Thyroid gland (tissue), 4 donors: ENCODE results near the gene ABCA13. TPM values are rescaled to one million over a fixed set of nuclear protein-coding genes. Genes with fewer than 3 reads are reported as not detected.

Experiments used
- DNase-seq, 2 donors: peaks; one replicate each; pipeline ENCODE4 v3.0.0-alpha.2; 2019
- H3K27ac ChIP-seq, 3 donors: fragments of 200-600 bp; sonication (generic); 1 replicate in 2 of 3; 2 replicates in 1 of 3; pipeline ENCODE4 v1.5.1; 2016 to 2019; ENCODE audit warnings: mild to moderate bottlenecking in 1 of 3, moderate library complexity in 1 of 3
- H3K27me3 ChIP-seq: fragments of 200-600 bp; sonication (generic); one replicate; pipeline ENCODE4 v1.5.1; 2019
- H3K36me3 ChIP-seq, 2 donors: fragments of 200-600 bp; sonication (generic); one replicate each; pipeline ENCODE4 v1.5.1; 2016 to 2019
- H3K4me1 ChIP-seq, 2 donors: fragments of 200-600 bp; sonication (generic); one replicate each; pipeline ENCODE4 v1.5.1; 2017 to 2019
- H3K4me3 ChIP-seq, 3 donors: fragments of 200-600 bp; sonication (generic); replicated peaks in 1 of 3; 1 replicate in 2 of 3; 2 replicates in 1 of 3; pipeline ENCODE4 v1.5.1; 2016; ENCODE audit warnings: mild to moderate bottlenecking in 1 of 3
- H3K9me3 ChIP-seq: fragments of 200-600 bp; sonication (generic); one replicate; pipeline ENCODE4 v1.5.1; 2017
- POLR2A ChIP-seq, 2 donors: fragments of 450-650 bp; IDR thresholded peaks; one replicate each; pipeline ENCODE4 v1.6.1; 2017; ENCODE audit warnings: antibody characterized with exemption in 2 of 2, mild to moderate bottlenecking in 2 of 2, moderate library complexity in 1 of 2
- WGBS, 2 donors: methylation state at CpG; one replicate each; pipeline ENCODE4 v1.1.5; 2017; 5-methylcytosine and 5-hydroxymethylcytosine counted together
- intact Hi-C: fragments of 100-400 bp; cut with DNase I; formaldehyde crosslinking; loops from one replicate; pipeline ENCODE4 v1.15.1; 2023
- total RNA-seq, 4 donors: library from RNA; depleted of rRNA; stranded (reverse); fragments of >200 nt; gene quantifications; one replicate each; pipeline ENCODE4 v1.2.3, GENCODE V29; 2016
- TF ChIP-seq, protein P1 (sequence below), 6 experiments: fragments of 200-600 bp in 3 of 6; fragments of 450-650 bp in 3 of 6; sonication (generic) in 3 of 6; IDR thresholded peaks; one replicate each; pipeline ENCODE4 v1.5.1; 2016 to 2019; ENCODE audit warnings: antibody characterized with exemption in 6 of 6, mild to moderate bottlenecking in 2 of 6, inconsistent platforms in 1 of 6, moderate library complexity in 1 of 6

The ABCA13 gene
- total RNA-seq, 4 donors from 2014 or later: 7.6 to 13.3 (median 11.7) TPM

DNA sequence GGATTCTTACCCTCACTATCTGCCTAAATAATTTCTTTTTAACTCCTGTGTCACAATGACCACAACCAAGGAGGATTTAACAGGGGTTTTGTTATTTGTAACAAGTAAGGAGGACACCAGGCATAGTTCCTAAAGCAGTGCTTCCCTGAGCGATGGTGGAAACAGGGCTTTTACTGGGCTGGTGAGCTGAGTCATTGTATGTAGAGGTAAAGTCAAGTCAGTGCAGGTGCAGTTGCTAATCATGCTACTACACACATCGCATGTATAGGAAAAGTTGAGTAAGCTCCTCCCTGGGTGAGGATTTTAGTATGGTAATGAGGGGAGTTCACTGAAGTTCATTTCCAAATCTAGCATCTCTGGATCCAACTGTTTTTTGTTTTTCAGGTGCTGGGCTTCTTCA is 22.9 kb upstream of the ABCA13 start:
- H3K27me3 ChIP-seq: no peaks in the 10 kb centered on the region
- no peak for DNase-seq
- no peak overlapping the region for H3K4me3 ChIP-seq
- H3K36me3 ChIP-seq: no peaks in the 10 kb centered on the region
- TF ChIP-seq POLR2A (IDR thresholded peaks at IDR 0.05): no peak
- TF ChIP-seq, protein P1, sequence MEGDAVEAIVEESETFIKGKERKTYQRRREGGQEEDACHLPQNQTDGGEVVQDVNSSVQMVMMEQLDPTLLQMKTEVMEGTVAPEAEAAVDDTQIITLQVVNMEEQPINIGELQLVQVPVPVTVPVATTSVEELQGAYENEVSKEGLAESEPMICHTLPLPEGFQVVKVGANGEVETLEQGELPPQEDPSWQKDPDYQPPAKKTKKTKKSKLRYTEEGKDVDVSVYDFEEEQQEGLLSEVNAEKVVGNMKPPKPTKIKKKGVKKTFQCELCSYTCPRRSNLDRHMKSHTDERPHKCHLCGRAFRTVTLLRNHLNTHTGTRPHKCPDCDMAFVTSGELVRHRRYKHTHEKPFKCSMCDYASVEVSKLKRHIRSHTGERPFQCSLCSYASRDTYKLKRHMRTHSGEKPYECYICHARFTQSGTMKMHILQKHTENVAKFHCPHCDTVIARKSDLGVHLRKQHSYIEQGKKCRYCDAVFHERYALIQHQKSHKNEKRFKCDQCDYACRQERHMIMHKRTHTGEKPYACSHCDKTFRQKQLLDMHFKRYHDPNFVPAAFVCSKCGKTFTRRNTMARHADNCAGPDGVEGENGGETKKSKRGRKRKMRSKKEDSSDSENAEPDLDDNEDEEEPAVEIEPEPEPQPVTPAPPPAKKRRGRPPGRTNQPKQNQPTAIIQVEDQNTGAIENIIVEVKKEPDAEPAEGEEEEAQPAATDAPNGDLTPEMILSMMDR (IDR thresholded peaks at IDR 0.05): no peak
- H3K27ac ChIP-seq: no peak overlapping the region
- H3K9me3 ChIP-seq: no peaks in the 10 kb centered on the region
- H3K4me1 ChIP-seq: no peaks in the 10 kb centered on the region
- intact Hi-C loops: no loop called here
- WGBS, 2 donors: 96 to 98% methylated on average over 2 of the region's 2 CpGs

DNA sequence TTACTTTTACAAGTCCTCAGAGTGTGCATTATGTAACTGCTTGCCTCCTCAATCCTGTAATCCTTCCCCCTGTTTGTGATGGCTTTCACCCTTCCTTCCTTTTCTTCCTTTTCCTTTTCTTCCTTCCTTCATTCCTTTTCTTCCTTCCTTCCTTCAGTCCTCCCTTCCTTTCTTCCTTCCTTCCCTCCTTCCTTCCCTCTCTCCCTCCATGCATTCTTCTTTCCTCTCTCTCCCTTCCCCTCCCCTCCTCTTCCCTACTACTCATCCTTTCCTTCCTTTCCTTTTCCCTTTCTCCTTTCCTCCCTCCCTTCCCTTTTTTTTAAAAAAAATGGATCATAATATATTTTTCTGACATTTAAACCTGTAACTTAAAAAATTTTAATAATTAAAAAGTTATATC is 22.2 kb upstream of the ABCA13 start:
- no peak overlapping the region for H3K4me3 ChIP-seq
- H3K9me3 ChIP-seq: no peaks in the 10 kb centered on the region
- no peaks in the 10 kb centered on the region for H3K36me3 ChIP-seq
- no peak for DNase-seq
- H3K27ac ChIP-seq: no peak overlapping the region
- TF ChIP-seq POLR2A (IDR thresholded peaks at IDR 0.05): no peak
- TF ChIP-seq, protein P1 (IDR thresholded peaks at IDR 0.05): no peak
- intact Hi-C loops: no loop called here
- H3K4me1 ChIP-seq: no peaks in the 10 kb centered on the region
- H3K27me3 ChIP-seq: no peaks in the 10 kb centered on the region

DNA sequence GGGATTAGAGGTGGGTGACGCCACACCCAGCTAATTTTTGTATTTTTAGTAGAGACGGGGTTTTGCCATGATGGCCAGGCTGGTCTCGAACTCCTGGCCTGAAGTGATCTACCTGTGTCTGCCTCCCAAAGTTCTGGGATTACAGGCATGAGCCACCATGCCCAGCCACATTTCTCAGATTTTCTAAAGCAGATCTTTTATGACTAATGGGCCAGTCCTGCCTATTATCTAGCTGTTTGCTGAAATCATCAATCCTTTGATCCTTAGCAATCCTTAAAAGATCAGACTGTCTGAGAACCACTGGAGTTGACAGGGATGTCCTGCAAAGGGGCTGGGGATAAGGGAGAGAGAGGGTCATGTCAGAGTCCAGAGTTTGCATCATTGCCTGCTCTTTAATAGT is 21.2 kb upstream of the ABCA13 start:
- H3K4me1 ChIP-seq: no peaks in the 10 kb centered on the region
- DNase-seq: no peak
- H3K27me3 ChIP-seq: no peaks in the 10 kb centered on the region
- no peaks in the 10 kb centered on the region for H3K9me3 ChIP-seq
- intact Hi-C loops: no loop called here
- WGBS, 2 donors: 81 to 97% methylated on average over 3 of the region's 3 CpGs
- H3K36me3 ChIP-seq: no peaks in the 10 kb centered on the region
- no peak overlapping the region for H3K27ac ChIP-seq
- no peak overlapping the region for H3K4me3 ChIP-seq
- TF ChIP-seq, protein P1 (IDR thresholded peaks at IDR 0.05): no peak
- TF ChIP-seq POLR2A (IDR thresholded peaks at IDR 0.05): no peak

DNA sequence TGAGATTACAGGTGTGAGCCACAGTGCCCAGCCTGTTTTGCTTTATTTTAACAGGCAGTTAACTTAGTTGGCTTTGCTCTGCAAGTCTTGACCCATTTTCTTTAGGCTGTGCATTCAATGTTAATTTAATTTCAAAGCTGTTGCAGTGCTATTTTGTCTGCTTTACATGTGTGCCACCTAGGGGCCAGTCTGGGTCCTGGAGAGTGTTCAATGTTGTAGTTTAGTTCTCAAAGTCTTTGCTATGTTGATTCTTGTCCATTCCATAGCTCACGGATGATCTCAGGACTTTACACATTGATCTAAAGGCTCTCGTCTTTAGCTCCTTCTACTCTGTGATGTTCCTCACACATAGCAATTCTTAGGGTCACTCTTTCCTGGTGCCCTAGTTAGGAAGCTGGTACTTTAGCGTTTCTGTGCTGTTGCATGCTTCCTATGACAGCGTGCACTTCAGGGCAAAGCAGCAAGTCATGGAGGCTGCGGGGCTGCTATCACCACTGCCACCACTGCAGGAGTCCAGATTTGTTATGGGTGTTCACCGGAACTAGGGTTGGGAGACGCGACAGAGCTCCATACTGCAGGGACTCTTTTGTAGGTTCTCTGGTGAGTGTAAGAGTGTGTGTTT is 16.4 kb upstream of the ABCA13 start:
- TF ChIP-seq POLR2A (IDR thresholded peaks at IDR 0.05): no peak
- TF ChIP-seq, protein P1 (IDR thresholded peaks at IDR 0.05): peak in 3 of 6 experiments; percentile 17 to 34 (median 24)
- 88 to 96% methylated on average over 8 of the region's 8 CpGs for WGBS, 2 donors
- intact Hi-C loops: no loop called here
- Histone ChIP-seq H3K9me3 (no peaks in the 10 kb centered on the region), H3K4me1 (peaks cover 0 to 5% of the 10 kb centered on the region in 2 donors), H3K4me3 (no peak overlapping the region), H3K36me3 (no peaks in the 10 kb centered on the region), H3K27me3 (no peaks in the 10 kb centered on the region), H3K27ac (no peak overlapping the region)
- peak in 1 of 2 donors; percentile 10 for DNase-seq

DNA sequence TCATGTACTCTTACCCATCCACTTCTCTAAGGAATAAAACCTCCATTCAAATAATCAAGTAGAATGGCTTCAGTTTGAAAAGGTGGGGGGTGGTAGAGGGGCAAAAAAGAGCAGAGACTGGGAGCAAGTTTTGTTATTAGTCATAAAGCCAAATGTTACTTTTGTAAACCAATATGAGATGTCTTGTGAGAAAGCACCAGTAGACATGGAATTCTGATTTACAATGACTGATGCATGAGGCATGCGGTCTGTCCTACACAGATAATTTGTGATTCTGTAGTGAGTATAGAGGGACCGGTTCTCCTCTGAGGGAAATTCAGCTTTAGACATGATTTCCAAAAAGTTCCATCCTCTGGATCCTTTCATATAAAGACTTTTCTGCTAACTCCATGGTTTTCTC is 12.9 kb upstream of the ABCA13 start:
- no peak for DNase-seq
- Histone ChIP-seq H3K27ac (no peak overlapping the region), H3K9me3 (no peaks in the 10 kb centered on the region), H3K4me1 (peaks cover 0 to 5% of the 10 kb centered on the region in 2 donors), H3K27me3 (no peaks in the 10 kb centered on the region), H3K36me3 (no peaks in the 10 kb centered on the region), H3K4me3 (no peak overlapping the region)
- intact Hi-C loops: no loop called here
- TF ChIP-seq, protein P1 (IDR thresholded peaks at IDR 0.05): no peak
- TF ChIP-seq POLR2A (IDR thresholded peaks at IDR 0.05): no peak
- WGBS, 2 donors: 93 to 97% methylated on average over 2 of the region's 2 CpGs
